ENCODE data around the gene UQCC5. TPM values are rescaled to one million over a fixed set of nuclear protein-coding genes. Genes with fewer than 3 reads are reported as not detected.

The UQCC5 gene
- total RNA-seq, 2 experiments from 2014 or later = 12.3 to 13.1 TPM

- H3K4me3 Mint-ChIP-seq = no peak overlapping the region
- H3K4me1 Mint-ChIP-seq (ENCODE audit: low read depth) = no peaks in the 10 kb centered on the region
- H3K27ac Mint-ChIP-seq = no peak overlapping the region
- no peaks in the 10 kb centered on the region for H3K9me3 Mint-ChIP-seq
- no peaks in the 10 kb centered on the region for H3K27me3 Mint-ChIP-seq (ENCODE audit: low read depth)
- intact Hi-C loops (cut with micrococcal nuclease) = no loop called here
- DNase-seq = no peak
- H3K36me3 Mint-ChIP-seq (ENCODE audit: low read depth) = no peaks in the 10 kb centered on the region
- CTCF ChIA-PET = no interaction called here
Measured at GRCh38 chr3:52511509-52511908, 24.9 kb upstream of the UQCC5 start.

GRCh38 chr3:52512105-52512504 lies 24.3 kb upstream of the UQCC5 start:
- H3K36me3 Mint-ChIP-seq (ENCODE audit: low read depth) = no peaks in the 10 kb centered on the region
- H3K9me3 Mint-ChIP-seq = no peaks in the 10 kb centered on the region
- intact Hi-C loops (cut with micrococcal nuclease) = no loop called here
- H3K4me3 Mint-ChIP-seq = no peak overlapping the region
- DNase-seq = no peak
- no peaks in the 10 kb centered on the region for H3K4me1 Mint-ChIP-seq (ENCODE audit: low read depth)
- H3K27me3 Mint-ChIP-seq (ENCODE audit: low read depth) = no peaks in the 10 kb centered on the region
- CTCF ChIA-PET = no interaction called here
- H3K27ac Mint-ChIP-seq = no peak overlapping the region

GRCh38 chr3:52512727-52513126 lies 23.7 kb upstream of the UQCC5 start:
- Mint-ChIP-seq H3K4me3 (no peak overlapping the region), H3K4me1 (ENCODE audit: low read depth) (no peaks in the 10 kb centered on the region), H3K27me3 (ENCODE audit: low read depth) (no peaks in the 10 kb centered on the region), H3K36me3 (ENCODE audit: low read depth) (no peaks in the 10 kb centered on the region), H3K27ac (no peak overlapping the region), H3K9me3 (no peaks in the 10 kb centered on the region)
- intact Hi-C loops (cut with micrococcal nuclease) = no loop called here
- CTCF ChIA-PET = no interaction called here
- no peak for DNase-seq

GRCh38 chr3:52513281-52513680 lies 23.1 kb upstream of the UQCC5 start:
- no peaks in the 10 kb centered on the region for H3K9me3 Mint-ChIP-seq
- DNase-seq = no peak
- intact Hi-C loops (cut with micrococcal nuclease) = no loop called here
- no peaks in the 10 kb centered on the region for H3K36me3 Mint-ChIP-seq (ENCODE audit: low read depth)
- H3K4me1 Mint-ChIP-seq (ENCODE audit: low read depth) = no peaks in the 10 kb centered on the region
- CTCF ChIA-PET = no interaction called here
- H3K27me3 Mint-ChIP-seq (ENCODE audit: low read depth) = no peaks in the 10 kb centered on the region
- H3K4me3 Mint-ChIP-seq = no peak overlapping the region
- no peak overlapping the region for H3K27ac Mint-ChIP-seq

GRCh38 chr3:52514576-52514975 lies 21.8 kb upstream of the UQCC5 start:
- Mint-ChIP-seq H3K9me3 (no peaks in the 10 kb centered on the region), H3K4me3 (no peak overlapping the region), H3K4me1 (ENCODE audit: low read depth) (no peaks in the 10 kb centered on the region), H3K36me3 (ENCODE audit: low read depth) (no peaks in the 10 kb centered on the region), H3K27ac (no peak overlapping the region), H3K27me3 (ENCODE audit: low read depth) (no peaks in the 10 kb centered on the region)
- CTCF ChIA-PET = no interaction called here
- DNase-seq = no peak
- intact Hi-C loops (cut with micrococcal nuclease) = no loop called here

GRCh38 chr3:52515192-52515591 lies 21.2 kb upstream of the UQCC5 start:
- no peak for DNase-seq
- no peaks in the 10 kb centered on the region for H3K27me3 Mint-ChIP-seq (ENCODE audit: low read depth)
- no peaks in the 10 kb centered on the region for H3K36me3 Mint-ChIP-seq (ENCODE audit: low read depth)
- H3K4me3 Mint-ChIP-seq = no peak overlapping the region
- H3K27ac Mint-ChIP-seq = no peak overlapping the region
- intact Hi-C loops (cut with micrococcal nuclease) = no loop called here
- no peaks in the 10 kb centered on the region for H3K4me1 Mint-ChIP-seq (ENCODE audit: low read depth)
- no peaks in the 10 kb centered on the region for H3K9me3 Mint-ChIP-seq
- CTCF ChIA-PET = no interaction called here

- no peak for DNase-seq
- Mint-ChIP-seq H3K4me3 (no peak overlapping the region), H3K36me3 (ENCODE audit: low read depth) (no peaks in the 10 kb centered on the region), H3K27me3 (ENCODE audit: low read depth) (no peaks in the 10 kb centered on the region), H3K27ac (no peak overlapping the region), H3K4me1 (ENCODE audit: low read depth) (no peaks in the 10 kb centered on the region), H3K9me3 (no peaks in the 10 kb centered on the region)
- intact Hi-C loops (cut with micrococcal nuclease) = no loop called here
- CTCF ChIA-PET = no interaction called here
Measured at GRCh38 chr3:52516509-52517195, 19.8 kb upstream of the UQCC5 start.

GRCh38 chr3:52517796-52518722 lies 18.3 kb upstream of the UQCC5 start:
- intact Hi-C loops (cut with micrococcal nuclease) = no loop called here
- H3K27ac Mint-ChIP-seq = no peak overlapping the region
- H3K36me3 Mint-ChIP-seq (ENCODE audit: low read depth) = no peaks in the 10 kb centered on the region
- no peaks in the 10 kb centered on the region for H3K9me3 Mint-ChIP-seq
- no peaks in the 10 kb centered on the region for H3K4me1 Mint-ChIP-seq (ENCODE audit: low read depth)
- no peaks in the 10 kb centered on the region for H3K27me3 Mint-ChIP-seq (ENCODE audit: low read depth)
- no peak for DNase-seq
- H3K4me3 Mint-ChIP-seq = no peak overlapping the region
- CTCF ChIA-PET = interaction anchor here (1.1 kb wide), 1 partner anchor 26 kb away, joined by 3 read pairs; no protein-coding TSS in a partner anchor

- DNase-seq = no peak
- Mint-ChIP-seq H3K4me1 (ENCODE audit: low read depth) (no peaks in the 10 kb centered on the region), H3K36me3 (ENCODE audit: low read depth) (no peaks in the 10 kb centered on the region), H3K9me3 (no peaks in the 10 kb centered on the region), H3K4me3 (no peak overlapping the region), H3K27me3 (ENCODE audit: low read depth) (no peaks in the 10 kb centered on the region), H3K27ac (no peak overlapping the region)
- intact Hi-C loops (cut with micrococcal nuclease) = no loop called here
- CTCF ChIA-PET = interaction anchor here (1.1 kb wide), 1 partner anchor 27 kb away, joined by 3 read pairs; no protein-coding TSS in a partner anchor
Measured at GRCh38 chr3:52518723-52519444, 17.5 kb upstream of the UQCC5 start.

DNA sequence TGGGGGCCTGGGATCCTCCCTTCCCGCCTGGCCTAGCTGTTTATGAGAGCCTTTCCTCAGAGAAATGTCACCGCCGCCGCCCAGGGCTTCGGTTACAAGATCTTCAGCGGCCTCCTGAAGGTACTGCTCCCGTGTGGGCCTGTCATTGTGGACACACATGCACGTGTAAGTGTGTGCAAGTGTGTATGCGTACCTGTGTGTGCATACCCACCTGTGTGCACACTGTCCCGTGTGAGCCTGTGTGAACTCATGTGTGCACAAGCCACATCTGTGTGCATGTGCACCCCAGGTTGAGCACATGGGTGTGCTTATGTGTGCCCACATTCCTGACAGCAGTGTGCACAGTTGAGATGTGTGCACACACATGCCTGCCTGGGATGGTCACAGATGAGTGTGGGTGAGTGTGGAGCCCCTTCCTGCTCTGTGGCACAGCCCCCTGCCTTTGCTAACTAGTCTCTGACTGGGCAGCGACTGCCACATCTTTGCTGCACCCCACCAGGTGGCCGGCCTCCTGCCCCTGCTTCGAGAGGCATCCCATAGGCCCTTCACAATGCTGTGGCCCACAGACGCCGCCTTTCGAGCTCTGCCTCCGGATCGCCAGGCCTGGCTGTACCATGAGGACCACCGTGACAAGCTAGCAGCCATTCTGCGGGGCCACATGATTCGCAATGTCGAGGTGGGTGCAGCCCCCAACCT lies 16.8 kb upstream of the UQCC5 start:
- Mint-ChIP-seq H3K9me3 (no peaks in the 10 kb centered on the region), H3K27me3 (ENCODE audit: low read depth) (no peaks in the 10 kb centered on the region), H3K36me3 (ENCODE audit: low read depth) (peaks cover 5% of the 10 kb centered on the region), H3K27ac (no peak overlapping the region), H3K4me1 (ENCODE audit: low read depth) (no peaks in the 10 kb centered on the region), H3K4me3 (no peak overlapping the region)
- no peak for DNase-seq
- CTCF ChIA-PET = no interaction called here
- intact Hi-C loops (cut with micrococcal nuclease) = no loop called here

DNA sequence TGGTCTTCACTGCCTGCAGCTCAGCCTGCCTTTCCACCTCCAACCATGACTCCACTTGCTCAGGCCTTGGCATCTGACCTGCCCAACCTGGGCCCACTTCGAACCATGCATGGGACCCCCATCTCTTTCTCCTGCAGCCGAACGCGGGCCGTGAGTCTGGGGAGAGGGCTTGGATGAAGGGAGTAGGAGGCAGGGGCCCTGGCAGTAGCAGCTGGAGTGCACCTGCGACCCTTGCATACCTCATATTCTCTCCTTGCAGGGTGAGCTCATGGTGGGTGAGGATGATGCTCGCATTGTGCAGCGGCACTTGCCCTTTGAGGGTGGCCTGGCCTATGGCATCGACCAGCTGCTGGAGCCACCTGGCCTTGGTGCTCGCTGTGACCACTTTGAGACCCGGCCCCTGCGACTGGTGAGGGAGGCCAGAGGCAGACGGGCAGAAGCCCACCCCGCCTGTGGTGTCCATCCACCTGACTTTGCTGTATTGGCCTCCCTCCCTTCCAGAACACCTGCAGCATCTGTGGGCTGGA lies 16.2 kb upstream of the UQCC5 start:
- H3K4me3 Mint-ChIP-seq = no peak overlapping the region
- no peaks in the 10 kb centered on the region for H3K27me3 Mint-ChIP-seq (ENCODE audit: low read depth)
- H3K36me3 Mint-ChIP-seq (ENCODE audit: low read depth) = peaks cover 5% of the 10 kb centered on the region
- H3K27ac Mint-ChIP-seq = no peak overlapping the region
- H3K9me3 Mint-ChIP-seq = no peaks in the 10 kb centered on the region
- CTCF ChIA-PET = no interaction called here
- no peak for DNase-seq
- intact Hi-C loops (cut with micrococcal nuclease) = no loop called here
- H3K4me1 Mint-ChIP-seq (ENCODE audit: low read depth) = no peaks in the 10 kb centered on the region

All from activated naive CD4-positive, alpha-beta T cell treated with anti-CD3 and anti-CD28 coated beads for 36 hours (primary cell).